CD1c-positive myeloid dendritic cell (primary cell): ENCODE results near the gene PPCDC.

Experiments used
- DNase-seq: peaks from one replicate; pipeline ENCODE4 v3.0.0-alpha.2; 2016; ENCODE audit errors: extremely low spot score

Gene PPCDC, protein sequence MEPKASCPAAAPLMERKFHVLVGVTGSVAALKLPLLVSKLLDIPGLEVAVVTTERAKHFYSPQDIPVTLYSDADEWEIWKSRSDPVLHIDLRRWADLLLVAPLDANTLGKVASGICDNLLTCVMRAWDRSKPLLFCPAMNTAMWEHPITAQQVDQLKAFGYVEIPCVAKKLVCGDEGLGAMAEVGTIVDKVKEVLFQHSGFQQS

DNA sequence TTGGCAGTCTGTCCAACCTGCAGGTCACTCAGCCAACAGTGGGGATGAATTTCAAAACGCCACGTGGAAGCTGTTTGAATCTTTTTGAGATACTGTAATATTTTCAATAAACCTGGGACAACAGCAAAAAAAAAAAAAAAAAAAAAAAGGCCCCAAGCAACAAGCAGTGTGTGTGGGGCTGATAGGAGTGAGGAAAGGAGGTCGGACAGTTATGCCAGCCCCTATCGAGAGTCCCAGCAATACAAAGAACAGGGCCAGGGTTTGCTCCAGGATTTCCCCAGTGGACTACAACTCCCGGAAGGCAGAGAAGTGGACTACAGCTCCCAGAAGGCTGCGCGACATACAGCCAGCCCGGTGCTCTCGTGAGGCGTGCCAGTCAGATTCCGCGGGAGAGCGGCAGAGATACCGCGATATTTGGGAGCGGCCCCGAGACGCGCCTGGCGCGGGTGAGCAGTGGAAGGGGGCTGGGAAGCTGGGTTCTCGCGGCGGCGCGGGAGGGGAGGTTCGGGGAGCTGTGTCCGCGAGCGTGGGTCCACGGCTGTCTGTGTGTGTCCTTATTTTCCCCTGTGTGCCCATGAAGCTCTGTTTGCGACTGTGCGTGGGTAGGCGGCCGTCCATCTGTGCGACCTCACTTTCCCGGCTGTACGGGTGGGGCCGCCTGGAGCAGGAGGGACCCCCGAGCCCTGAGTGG is at the start of gene PPCDC:
TSS of gene PPCDC (plus strand) at position 410 of the 691 bp plus-strand sequence. CDS start 4,729 bp downstream, outside the sequence.
- peak; percentile 97 for DNase-seq

DNA sequence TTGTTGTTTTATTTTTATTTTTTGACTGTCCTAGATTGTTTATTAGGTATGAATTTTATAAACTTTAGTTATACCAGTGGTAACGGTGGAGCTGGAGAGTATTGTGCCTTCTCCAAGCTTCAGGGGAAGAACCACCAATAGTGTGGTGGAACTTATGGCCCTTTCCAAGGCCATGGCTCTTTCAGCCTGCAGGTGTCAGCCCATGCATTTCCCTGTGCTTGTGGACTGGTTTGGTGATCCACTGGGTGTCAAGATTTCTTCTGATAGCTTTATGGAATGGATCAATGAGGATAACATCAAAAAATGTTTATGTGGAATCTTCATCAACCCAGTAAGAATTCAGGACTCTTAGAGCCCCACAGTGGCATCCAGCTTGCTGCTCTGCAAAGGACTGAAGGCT is 47.2 kb upstream of the PPCDC start:
- DNase-seq: no peak

DNA sequence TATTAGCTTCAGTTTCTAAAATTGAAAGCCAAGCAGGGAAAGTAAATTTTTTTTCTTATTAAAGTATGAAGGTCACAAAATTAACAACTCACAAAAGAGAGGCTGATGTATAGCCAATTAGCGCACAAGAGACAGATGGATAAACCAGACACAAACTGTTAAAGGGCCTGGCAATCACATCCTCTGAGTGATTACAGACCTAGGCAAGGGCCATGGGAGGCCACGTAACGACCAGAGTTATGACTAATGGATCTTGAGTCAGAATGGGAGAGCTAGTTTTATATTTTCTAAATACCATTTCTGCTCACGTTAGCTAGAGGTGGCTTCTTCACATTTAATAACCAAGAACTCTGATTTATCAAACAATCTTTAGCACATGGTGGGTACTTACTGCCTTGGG is 45.8 kb upstream of the PPCDC start:
- DNase-seq: no peak

DNA sequence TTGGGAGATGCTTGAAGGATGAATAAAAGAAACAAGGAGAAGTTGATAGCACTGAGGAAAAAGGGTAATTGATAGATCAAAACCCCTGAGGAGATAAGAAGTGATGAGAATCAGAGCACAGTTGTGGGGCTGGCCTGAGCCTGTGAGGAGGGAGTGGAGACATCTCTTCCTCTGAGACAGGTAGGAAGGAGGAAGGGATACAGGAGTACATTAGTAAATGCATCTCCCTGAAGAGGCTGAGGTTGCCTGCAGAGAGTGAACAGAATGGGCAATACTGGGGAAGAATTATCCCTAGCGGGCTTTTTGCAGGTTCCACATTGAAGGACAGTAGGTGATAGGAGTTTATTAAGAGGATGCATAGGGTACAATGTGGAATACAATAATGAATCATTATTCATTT is 45.3 kb upstream of the PPCDC start:
- no peak for DNase-seq

DNA sequence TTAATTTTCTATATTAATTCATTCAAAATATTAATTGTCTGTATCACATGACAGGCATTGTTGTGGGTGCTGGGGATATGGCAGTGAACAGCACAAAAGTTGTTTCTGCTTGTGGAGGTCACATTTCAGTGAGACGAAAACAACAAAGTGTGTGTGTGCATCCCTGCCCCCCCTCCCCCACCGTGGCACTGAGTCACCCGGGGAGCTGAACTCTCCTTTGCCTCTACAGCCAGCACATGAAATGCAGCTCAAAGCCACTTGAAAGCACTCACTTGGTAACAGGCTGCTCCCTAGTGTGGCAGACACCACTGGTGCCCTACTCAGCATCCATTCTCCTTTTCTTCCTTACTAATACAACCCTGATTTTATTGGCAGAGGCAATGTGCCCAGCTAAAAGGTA is 44.9 kb upstream of the PPCDC start:
- no peak for DNase-seq

DNA sequence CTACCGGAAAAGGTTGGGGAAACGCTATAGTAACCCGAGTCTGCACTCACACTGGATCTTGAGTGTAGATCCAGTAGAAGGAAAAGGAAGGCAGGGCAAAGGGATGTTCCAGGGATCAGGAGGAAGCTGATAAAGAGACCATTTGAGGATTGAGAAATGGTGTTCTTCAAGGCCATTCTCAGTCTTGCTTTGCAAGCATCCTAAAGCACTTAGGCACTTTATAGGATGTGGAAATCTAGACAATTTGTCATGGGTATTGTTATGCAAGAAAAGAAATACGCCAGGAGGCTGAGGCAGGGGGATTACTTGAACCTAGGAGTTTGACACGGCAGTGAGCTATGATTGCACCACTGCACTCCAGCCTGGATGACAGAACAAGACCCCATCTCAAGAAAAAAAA is 41.2 kb upstream of the PPCDC start:
- peak; percentile 8 for DNase-seq

DNA sequence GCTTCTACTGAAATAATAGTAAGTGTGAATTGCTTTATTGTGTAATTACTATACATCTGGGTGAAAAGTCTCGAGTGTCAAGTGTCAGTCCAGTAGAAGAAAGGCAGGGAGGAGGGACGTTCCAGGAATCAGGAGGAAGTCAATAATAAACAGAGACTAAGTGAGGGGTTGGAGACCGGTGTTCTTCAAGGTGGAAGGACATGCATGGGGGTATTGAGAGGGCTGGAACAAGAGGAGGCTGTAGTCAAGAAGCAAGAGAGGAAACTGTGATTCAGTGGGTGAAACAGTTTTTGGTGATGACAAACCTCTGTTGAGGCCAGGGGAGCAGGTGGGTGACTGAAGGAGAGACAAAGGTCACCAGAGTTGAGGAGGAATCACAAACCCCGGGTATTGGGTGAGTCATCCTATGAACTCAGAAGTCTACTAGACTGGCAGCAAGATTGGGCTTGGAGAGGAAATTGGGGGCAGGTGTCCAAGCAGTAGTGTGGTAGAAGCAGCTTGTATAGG is 39.6 kb upstream of the PPCDC start:
- peak; percentile 41 for DNase-seq

DNA sequence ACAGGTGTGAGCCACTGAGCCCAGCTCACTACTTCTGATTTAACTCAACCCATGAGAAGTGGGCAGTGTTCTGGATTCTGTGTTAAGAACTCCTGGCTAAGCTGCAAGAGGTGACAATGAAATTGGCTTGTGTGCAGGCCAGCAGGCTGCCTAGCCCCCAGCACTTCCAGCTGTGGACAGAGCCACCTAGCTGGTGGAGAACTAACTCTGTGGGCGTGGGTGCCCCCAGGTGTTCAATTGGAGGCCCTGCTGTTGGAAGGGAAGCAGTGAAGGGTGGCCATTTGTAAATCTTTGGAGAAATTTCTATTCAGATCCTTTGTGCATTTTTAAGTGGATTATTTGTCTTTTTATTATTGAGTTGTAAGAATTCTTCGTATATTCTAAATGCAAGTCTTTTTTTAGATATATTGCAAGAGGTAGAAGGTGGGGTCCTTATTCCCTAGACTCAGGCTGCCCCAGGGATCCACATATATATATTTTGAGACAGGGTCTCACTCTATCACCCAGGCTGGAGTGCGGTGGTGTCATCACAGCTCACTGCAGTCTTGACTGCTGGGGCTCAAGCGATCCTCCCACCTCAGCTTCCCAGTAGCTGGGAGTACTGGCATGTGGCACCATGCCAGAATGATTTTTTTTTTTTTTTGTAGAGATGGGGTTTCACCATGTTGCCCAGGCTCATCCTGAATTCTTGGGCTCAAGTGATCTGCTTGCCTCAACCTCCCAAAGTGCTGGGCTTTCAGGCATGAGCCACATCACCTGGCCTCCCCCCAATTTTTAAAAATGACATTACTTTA is 35.2 kb upstream of the PPCDC start:
- DNase-seq: no peak

DNA sequence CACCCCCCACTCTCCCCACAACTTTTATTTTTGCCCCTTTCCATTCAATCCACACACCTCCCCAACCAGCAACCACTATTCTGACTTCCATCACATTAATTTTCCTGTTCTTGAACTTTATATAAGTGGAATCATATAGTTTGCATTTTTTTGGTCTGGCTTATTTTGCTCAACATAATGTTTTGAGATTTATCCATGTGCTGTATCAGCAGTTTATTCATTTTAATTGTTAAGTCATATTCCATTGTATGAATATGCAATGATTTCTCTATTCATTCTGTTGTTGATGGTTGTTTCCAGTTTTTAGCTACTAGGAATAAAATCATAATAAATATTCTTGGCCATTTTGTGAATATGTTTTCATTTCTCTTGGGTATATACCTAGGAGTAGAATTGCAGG is 33.9 kb upstream of the PPCDC start:
- DNase-seq: no peak

DNA sequence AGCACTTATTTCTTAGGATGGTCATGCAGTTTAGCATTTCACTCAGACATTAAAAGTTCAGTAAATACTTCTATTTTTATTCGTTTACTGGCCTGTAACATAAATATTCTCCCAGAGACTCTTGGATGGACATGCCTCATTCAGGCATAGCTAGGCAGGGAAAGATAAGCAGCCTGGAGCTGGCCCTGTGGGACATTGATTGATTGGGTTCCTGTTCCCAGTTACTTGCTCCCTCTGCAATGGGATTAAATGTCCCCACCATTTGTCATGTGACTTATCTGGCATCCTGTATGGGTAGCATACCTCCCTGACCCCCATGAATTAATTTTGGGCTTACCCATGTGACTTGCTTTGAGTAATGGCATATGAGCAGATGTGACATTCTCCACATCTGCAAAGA is 30.8 kb upstream of the PPCDC start:
- no peak for DNase-seq

DNA sequence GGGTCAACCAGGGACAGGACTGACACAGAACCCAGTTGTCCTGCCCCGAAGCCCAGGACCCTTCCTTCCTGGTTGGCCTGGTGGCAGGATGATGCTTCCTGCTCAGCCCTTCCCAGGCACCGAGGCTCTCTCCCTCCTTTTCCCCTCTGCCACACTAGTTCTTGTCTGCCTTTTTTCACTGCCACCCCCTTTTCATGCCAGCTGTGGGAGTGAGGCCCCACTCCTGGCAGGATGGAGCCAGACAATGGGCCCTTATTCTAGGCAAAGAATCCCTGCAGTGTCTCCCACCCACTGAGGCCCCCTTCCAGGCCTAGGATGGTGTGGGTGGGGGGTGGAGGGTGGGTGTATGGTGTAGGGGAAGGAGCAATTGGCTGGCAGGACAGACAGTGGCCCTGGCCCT is 29.2 kb upstream of the PPCDC start:
- no peak for DNase-seq

DNA sequence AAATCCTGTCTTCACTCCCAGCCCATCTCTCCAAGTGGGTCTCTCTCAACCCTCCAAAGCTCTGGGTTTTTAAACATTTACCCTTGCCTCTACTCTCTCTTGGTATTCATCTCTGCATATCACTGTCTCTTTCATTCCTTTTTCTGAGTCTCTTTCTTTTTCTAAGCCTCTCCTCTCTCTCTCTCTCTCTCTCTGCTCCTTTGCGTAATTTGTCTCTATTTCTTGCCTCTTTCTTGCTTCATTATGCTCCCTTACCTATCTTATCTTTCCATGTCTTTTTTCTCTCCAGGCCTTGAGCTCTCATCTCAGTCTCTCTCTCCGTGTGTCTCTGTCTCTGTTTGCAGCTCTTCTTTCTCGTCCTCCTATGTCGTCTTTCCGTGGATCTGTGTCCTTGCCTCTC is 28.7 kb upstream of the PPCDC start:
- no peak for DNase-seq

DNA sequence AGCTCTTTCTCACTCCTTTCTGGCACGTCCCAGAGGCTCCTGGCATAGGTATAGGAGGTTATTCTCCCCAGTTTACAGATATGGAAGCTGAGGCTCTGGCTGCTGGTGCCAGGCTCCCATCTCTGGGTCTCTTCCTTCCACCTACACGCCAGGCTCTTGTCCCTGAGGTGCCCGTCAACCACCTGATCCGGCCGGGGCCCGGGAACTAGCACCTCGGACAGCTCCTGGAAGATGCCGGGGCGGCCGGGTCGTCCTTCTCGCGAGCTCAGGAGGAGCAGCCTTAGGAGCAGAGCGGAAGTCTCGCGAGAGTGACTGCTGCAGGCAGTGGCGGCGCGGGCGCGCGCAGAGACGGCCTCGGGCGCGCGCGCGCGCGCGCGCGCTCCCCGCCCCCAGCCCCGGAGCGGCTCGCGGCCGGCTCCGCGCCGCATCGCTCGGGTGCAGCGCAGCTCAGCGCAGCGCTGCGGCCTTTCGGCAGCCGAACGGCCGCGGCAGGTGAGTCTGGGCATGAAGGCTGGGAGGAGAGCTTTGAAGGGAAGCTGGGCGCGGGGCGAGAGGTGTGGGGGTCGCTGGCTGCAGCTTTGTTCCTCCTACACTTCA is 28.1 kb upstream of the PPCDC start, which contains the start of gene SCAMP5:
TSS of gene SCAMP5 (plus strand) at position 382 of the 597 bp plus-strand sequence. CDS start 16,277 bp downstream, outside the sequence.
- DNase-seq: peak; percentile 95

DNA sequence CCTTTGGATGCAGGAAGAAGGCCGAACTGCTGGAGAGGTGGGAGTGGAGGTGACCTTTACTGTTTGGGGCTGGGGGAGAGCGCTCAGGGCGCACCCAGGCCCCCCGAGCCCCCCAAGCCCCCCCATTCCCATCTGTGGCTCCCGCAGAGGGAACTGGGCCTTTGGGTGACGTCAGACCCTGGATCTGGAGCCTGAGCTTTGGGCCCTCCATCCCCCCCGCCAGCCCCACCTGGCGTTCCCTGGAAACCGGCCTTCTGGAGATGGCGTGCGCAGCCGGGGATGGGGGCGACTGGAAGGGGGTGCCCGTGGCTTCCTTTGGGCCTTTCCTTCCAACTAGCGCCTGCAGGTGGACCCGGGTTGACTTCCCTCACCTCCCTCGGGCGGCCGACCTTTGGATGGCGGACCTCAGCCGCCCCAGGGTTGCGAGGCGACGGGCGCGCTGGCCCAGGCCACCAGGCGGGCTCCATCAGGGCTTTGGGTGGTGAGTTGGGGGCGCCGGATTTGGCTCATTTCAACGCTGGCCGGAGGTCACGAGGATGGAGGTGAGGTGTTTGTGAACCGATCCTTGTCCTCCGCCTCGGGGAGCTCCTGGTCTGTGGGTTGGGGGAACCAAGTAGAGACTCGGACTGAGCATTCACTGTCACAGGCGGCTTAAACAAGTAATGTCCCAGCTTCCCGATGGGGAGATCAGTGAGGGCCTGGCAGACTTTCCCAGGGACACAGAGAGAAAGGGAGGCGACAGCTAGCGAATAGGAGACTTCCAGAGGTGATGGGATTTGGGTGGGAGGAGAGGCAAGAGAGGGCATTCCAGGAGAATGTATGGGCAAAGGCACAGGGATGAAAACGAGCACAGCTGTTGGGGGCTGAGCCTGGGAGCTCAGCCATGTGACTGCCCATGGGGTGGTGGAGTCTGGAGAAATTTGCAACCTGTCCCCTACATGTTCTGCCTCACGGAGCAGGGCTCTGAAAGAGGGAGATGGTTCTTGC is 27.3 kb upstream of the PPCDC start:
- DNase-seq: no peak

DNA sequence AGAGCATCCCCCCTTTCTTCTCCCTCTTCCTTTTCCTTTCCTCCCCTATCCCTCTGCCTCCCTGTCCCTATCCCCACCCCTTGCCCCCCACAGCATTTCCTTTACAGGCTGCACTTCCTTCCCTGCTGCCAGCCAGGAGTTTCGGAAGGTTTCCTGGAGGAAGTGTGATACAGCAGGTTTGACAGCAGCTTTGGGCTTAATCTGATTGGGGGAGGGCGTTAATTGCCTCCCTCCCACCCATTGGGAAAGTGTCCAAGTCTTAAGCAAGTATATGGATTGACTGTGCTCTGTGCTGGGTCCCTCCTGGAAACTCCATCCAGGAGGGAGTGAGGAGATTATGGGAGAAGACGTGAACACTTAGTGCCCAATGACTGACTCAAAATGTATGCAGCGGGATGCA is 26.2 kb upstream of the PPCDC start:
- DNase-seq: no peak

DNA sequence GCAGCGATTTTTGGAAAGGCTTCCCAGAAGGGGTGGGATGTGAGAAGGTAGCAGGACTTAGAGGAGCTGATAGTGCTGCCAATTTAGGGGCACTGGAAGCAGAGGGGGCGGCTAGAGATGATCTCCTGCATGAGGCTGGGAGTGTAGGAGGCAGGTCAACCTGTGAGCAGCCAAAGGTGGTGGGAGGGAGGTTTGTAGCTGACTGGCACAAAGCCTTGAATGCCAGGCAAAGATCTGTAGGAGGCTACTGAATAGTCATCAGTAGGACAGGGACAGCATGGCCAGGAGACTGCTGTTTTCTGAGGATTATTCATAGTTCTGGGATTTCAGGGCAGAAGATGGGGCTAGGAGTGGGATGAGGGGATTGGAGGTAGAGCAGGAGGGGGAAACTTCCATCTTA is 25.8 kb upstream of the PPCDC start:
- no peak for DNase-seq

DNA sequence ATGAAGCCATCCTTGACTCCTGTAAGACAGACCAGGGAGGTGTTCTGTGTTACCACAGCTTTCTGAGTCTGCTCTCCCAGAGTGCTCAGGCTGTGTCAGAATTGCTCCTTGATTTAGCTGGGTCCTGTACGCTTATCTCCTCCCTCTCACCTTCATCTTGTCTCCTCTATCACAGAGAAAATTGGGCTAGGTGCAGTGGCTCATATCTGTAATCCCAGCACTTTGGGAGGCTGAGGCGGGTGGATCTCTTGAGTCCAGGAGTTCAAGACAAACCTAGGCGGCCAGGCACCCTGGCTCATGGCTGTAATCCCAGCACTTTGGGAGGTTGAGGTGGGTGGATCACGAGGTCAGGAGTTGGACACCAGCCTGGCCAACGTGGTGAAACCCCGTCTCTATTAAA is 22.1 kb upstream of the PPCDC start:
- DNase-seq: no peak

DNA sequence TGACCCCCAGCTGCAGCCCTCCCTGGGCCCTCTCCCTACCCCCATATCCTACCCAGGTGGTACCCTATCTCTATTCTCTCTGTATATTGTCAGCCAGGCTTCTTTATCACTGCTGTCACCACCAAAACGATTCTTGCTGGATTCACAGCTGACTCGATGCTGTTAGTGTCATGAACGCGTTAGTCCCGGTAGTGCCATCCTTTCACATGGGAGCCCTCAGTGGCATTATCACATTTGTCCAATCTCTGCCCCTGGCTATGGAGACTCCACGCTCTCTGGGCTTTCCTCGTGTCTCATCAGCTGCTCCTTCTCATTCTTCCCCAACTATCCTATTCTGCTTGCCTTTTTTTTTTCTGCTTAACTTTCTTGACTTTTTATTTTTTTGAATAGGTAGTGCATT is 21.0 kb upstream of the PPCDC start:
- DNase-seq: no peak

DNA sequence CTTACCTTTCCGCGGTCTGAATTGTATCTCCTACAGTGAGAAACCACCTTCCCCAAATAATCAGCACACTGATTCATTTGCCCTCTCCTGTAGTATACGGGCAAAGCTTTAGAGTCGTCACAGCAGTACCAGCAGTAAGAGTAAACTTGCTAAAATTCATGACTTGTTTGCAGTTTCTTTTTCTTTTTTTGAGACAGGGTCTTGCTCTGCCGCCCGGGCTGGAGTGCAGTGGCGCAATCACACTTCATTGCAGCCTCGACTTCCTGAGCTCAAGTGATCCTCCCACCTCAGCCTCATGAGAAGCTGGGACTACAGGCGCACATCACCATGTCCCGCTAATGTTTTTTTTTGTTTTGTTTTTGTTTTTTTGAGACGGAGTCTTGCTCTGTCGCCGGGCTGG is 16.2 kb upstream of the PPCDC start:
- no peak for DNase-seq

DNA sequence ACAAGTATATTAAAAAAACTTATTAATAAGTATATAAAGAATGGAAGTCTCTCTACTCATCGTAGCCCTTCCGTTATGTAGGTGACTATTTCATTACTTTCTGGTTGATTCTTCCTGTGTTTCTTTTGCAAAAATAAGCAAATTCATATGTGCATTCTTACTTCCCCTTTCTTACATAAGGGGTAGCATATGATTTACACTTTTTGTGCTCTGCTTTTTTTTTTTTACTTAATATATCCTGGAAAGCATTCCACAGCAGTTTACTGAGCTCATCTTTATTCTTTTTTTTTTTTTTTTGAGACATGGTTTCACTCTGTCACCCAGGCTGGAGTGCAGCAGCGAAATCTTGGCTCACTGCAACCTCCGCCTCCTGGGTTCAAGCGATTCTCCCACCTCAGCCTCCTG is 15.2 kb upstream of the PPCDC start:
- DNase-seq: peak; percentile 59
